PC-9 (cell line): ENCODE data around the gene AK8.

Source experiments
- CTCF ChIP-seq: fragments of 200-600 bp; sonication (generic); conservative IDR thresholded peaks from 2 replicates; pipeline ENCODE4 v1.6.1; 2017; ENCODE audit warnings: mixed run types, antibody characterized with exemption, mild to moderate bottlenecking, moderate library complexity
- EZH2 ChIP-seq: fragments of 200-600 bp; sonication (generic); IDR thresholded peaks from 2 replicates; pipeline ENCODE4 v1.8.0; 2017; ENCODE audit warnings: antibody characterized with exemption, low read depth

- TF ChIP-seq CTCF (no peak), EZH2 (no peak)
These were observed 71.2 kb downstream of the AK8 start for GRCh38 chr9:132806723-132807421.
